GM21786 (cell line): ENCODE results near the gene CARD9.

Source experiments
- ATAC-seq: cut with Tn5 transposase; IDR thresholded peaks from one replicate; pipeline ENCODE4 v1.9.1; 2021; ENCODE audit not compliant: unreplicated experiment

The CARD9 gene

DNA sequence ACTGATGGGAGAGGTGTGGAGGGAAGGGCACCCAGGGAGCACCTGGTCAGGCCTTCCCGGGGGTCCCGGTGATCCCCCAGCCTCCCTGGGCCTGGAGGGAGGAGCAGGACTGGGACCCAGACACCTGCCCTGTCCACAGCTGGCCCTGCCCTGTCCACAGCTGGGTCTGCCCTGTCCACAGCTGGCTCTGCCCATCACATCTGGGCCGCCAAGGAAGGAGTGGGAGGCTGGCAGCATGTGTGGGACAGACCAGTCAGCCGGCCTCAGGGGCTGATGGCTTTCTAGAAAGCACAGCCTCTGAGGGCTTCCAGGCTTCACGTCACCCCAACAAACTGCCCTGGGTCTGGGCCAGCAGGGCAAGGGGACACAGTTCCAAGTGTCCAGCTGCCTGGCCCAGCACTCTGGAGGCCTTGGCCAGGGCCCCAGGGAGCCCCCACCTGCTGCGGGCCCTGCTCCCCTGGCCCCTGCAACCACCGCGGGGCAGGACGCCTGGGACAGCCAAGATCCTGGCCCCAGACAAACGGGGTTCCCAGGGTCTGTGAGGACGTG is 22.1 kb downstream of the CARD9 start:
- no peak for ATAC-seq

DNA sequence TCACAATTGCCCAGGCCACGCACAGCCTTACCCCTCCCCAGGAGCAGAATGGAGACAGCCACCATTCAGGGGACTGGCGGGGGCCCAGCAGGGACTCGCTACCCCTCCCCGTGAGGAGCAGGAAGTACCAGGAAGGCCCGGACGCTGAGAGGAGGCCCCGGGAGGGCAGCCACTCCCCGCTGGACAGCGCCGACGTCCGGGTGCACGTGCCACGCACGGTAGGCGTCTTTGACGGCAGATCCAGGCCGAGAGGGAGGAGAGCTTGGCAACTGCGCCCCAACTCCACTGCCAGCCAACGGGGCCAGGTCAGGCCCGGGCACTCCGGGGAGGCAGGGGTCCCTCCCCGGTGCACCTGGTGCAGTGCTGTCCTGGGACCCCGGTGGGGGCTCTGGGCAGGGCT is 23.9 kb downstream of the CARD9 start:
- no peak for ATAC-seq

DNA sequence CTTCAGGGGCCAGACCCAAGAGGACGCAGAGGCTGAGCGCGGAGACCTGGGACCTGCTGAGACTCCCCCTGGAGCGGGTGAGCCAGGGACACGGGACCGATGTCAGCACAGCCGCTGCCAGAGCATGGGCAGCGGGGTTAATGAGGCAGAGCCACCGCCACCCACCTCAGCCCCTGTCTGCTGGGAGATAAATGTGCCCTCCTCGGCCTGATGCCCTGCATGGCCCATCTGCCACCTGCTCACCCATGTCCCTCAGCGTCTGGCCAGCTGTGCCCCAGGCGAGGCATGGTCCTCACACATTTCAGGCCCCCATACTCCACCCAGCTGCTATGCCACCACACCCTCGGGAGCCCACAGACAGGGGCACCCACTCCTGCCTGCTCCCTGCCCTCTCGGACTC is 24.8 kb downstream of the CARD9 start:
- no peak for ATAC-seq

DNA sequence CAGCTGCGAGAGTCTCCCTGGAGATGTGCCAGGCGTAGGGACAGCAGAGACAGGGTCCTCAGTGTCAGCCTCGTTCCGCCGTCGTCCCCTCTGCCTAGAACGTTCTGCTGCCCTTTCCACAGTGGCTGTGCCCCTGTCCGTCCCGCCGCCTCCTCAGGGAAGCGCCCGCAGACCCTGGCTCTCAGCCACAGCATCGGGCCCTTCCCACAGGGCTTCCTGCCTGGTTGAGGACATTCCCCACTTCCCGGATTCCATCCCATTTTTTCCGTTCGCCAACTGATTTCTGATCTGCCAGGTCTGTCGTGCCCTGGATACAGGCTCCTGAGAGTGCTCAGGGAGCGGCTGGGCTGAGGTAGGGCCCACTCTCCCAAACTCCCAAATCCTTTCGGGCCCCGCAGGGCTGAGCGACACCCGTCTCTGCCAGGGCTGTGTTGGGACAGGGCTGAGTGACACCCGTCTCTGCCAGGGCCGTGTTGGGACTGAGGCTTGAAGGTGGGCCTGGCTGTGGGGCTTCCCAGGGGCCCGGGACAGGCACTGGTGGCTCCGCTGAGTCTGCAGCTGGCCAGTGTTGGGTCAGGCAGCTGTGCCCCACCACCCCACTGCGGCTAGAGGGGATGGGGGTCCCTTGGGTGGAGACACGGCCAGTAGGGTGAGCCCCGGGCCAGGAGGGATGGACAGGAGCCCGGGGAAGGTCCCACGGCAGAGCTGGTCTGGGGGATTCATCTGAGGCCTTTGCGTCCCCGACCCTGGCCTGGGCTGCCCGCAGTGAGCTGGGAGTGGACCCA is 25.8 kb downstream of the CARD9 start:
- ATAC-seq, result no peak

DNA sequence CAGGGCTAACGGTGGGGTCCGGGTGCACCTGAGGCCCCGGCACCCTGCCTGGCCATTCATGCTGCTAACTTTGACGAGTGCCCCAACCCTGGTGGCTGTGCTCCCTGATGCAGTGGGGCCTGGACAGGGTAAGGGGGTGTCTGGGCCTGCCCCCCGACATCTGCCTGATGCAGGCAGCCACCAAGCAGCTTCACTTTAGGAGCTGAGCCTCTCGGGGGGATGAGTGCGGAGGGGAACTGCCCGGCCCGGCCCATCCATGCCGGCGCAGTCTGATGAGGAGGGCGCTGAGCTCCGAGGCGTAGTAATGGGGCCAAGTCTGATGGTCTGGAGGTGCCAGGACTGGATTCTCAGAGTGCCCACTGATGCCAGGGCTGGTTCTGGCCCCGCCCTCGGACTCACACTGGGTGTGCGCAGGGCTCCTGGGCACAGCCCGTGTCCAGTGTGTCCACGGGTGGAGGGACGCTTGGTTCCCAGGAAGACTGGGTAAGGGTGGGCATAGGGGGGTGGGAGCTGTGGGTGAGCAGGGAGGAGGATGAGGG is 26.5 kb downstream of the CARD9 start:
- no peak for ATAC-seq

DNA sequence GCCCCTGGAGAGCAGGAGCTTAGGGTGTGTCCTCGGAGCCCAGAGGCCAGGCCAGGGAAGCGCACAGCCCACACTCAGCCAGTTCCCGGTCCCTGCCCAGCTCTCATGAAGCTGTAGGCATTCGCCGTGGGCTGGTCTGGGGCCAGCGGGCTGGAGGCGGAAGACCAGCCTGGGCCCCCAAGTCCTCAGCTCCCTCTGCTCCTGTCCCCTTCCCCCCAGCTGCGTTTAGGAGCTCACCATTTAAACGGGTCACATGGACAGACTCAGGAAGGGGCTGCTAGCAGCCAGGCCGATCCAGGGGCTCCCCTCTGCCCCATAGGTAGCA is 27.4 kb downstream of the CARD9 start:
- no peak for ATAC-seq

DNA sequence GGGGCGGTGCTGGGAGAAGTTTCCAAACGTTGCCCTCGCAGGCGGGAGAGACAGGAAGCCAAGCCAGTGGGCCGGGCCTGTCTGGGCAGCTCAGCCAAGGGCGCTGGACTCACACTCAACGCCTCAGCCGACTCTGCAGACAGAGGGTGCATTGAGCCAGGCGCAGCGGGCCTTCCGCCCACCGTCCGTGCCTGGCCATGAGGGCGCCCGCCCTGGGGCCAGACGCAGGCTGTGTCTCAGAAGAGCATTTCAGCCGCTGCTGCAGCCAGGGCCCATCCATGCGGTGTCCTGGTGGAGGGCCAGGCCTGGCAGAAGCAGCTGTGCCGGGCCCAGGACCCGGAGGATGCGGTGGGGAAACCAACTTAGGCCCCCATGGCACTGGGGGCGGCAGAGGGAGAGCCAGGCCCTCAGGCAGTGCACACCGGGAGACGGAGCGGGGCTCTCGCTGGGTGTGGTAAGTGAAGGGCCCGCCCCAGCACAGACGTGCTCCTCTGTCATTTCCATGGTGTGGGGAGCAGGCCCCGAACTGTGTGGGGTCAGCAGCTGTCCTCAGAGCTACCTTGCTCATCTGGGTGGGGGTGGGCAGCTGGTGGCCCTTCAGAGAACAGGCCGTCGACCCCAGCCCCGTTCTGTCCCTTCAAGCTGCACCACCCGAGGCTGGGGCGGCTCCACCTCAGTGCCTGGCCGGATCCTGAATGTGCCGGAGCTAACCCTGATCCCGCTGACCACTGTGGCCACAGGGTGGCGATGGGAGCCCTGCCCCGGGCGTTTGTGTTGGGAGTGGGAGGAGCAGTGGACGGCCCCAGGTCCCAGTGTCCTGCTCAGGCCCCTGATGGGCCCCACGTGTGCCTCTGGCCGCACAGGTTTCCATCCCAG is 27.9 kb downstream of the CARD9 start:
- no peak for ATAC-seq

DNA sequence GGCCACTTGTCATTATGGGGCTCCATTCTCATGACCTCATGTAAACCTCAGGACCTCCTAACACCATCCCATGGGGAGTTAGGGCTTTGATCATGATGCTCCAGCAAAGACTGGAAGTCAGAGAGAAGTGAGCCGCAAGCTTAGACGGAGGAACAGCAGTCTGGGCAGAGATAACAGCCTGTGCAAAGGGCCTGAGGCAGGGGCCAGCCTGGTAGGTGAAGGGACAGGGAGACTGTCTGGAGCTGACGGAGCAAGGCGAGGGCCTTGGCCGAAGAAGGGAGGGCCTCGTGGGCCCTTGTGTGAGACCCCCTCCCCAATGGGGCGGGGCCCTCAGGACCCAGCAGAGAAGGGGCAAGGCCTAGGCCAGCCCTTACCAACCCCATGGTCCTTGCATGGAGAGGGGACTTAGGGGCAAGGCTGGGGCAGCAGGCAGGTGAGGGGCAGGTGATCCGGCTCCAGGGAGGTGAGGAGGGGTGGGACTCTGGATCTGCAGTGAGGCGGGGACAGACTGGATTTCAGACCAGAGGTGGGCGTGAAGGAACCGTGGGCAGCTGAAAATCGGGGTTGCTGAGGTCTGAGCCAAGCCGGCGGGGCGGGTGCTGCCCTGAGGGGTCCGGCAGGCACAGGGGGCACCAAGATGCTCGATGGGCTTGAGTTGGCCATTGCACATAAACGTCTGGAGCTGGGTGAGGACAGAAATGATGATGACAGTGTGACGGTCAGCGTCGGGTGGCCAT is 28.8 kb downstream of the CARD9 start:
- ATAC-seq, result no peak

DNA sequence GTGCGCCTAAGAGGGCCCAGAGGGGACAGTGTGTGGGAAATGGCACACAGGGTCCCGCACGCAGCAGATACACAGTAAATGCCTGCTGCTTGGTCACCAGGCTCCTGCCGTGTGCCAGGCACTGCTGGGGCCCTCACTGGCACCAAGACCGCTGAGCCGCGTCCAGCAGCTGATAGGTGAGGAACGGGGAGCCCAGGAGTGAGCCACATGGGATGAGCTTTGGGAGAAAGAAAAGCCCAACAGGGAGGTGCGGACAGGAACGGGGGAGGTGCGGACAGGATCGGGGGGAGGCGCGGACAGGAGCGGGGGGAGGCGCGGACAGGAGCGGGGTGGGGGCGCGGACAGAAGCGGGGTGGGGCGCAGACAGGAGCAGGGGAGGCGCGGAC is 29.6 kb downstream of the CARD9 start:
- ATAC-seq, result no peak

DNA sequence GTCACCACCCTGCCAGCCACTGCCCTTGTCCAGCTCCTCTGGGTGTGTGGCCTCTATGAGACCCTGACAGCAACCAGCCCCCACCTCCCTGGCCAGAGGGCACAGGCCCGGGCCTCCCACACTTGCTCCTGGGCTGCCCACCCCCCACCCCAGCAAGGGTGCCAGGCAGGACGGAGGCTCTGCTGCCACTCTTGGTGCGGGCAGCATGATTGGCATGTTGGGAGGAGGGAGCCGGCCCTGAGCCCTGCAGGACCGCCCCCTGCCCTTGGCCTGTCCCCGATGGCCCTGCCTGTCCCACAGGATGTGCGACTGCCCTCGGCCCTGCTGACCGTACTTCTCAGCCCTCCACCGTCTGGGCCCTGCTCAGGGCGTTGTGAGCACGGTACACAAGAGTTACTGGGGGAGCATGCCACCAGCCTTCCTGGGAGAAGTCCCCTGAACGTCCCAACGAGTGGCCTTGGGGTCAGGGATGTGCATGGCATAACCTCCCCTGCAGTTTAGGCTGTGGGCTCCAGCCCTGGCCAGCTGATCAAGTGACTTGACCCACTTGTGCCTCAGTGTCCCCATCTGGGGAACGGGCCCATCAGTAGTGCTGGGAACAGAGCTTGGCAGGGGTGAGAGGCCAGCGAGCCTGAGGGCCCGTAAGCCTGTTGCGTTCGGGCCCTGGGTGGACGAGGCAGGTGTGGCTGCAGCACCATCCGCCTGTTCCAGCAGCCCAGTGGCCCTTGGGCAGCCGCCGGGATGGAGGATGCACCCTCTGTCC is 30.2 kb downstream of the CARD9 start:
- ATAC-seq, result no peak

DNA sequence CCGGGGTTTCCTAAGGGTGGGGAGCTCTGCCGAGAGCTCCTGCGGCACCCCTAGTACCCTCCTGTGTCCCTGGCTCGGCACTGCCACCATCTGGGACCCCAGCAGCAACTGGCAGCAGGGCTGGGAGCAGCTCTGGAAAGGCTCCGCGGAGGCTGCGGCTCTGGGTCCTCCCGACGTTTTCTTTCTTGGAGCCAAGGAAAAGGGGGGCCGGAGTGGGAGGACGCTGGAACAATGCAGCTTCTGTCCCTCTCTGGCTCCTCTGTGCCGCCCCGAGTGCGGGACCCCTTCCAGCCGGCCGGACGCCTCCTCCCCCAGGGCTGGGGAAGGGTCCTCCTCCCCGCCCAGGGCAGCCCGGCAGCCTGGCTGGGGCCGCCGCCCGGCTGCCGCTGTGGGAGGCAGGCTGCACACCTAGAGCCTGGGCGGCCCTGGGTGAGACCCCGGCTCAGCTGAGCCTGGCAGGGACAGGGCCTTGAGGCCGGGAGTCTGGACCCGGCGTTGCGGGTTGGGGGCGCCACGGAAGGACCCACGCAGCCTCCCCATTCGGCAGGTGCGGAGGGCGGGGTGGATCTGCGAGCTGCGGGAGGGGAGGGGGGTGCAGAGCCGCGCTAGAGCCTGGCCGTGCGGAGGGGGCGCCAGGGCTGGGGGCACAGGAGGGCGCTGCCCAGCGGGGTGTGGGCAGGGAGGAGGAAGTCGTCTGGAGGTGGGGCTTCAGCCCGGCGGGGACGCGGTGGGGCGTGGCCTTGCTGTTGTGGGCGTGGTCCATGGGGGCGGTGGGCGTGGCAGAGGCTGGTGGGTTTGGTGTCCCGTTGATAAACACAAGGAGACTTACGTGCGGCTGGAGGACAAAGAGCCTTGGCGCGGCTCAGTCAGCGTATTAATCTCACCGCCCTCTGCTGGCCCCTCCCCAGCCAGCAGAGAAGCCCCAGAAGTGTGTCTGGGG is 31.0 kb downstream of the CARD9 start:
- no peak for ATAC-seq

DNA sequence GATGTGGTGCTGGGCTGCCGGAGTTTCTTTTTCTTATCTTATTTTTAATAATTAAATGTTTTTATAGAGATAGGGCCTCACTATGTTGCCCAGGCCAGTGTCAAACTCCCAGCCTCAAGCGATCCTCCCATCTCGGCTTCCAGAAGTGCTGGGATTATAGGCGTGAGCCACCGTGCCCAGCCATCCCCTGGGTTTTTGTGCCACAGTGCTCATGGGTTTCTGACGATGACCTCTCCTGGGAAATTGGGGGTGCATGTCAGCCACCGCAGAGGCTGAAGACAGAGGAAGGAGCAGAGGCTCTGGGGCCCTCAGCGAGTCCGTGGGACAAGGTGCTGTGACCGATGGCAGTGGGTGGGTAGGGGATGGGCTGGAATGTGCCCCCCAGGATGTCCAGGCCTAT is 31.7 kb downstream of the CARD9 start:
- no peak for ATAC-seq

DNA sequence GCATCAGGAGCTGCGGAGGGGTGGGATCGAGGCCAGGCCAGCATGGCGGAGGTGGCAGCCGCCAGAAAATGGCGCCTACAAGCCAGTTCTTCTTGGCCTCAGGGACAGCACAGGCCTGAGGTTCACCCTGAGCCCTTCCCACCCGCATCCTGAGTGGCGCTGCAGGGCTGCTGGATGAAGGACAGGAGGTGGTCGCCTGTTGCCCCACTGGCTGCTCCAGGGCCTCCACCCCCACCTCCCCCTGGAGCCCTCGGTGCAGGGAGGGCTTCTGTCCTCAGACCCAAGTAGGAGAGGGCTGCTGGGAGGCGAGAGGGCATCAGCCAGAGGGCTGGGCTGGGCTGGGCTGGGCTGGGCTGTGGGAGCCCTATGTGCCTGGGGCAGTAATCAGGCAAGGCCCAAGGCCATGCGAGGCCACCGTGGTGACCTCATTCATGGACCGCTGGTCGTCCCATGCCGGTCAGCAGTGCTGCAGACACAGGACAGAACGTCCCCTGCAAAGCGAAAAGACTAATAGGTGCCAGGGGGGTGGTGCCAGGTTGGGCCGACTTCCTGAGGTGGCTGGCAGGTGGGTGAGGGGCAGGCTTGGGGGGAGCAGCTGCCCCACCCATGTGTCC is 32.3 kb downstream of the CARD9 start:
- no peak for ATAC-seq

DNA sequence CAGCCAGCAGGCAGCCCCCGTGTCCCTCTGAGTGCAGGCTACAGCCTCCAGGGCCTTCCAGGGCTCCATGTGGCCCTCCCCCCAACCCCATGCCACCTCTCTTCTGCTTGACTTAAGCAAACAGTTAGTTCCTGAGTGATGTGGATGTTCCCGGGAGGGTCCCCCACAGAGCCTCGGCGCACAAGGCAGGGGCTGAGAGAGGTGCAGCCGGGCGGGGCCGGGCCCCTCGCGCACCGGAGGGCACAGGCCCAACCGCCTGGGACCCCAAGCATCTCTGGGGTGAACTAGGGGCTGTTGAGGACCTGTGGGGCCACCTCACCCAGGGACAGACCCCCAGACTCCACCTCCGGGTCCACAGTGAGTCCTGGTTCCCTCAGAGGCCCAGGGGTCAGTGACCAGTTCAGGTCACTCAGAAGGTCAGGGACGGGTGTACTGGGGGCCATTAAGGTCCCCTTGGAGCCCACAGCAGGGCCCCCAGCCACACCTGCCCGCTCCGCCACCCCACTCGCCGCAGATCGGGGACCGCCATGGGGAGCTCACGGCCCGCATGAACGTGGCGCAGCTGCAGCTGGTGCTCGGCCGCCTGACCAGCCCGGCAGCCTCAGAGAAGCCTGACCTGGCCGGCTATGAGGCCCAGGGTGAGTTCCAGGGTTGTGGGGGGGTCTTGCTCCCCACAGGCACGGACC is 33.0 kb downstream of the CARD9 start:
- no peak for ATAC-seq

DNA sequence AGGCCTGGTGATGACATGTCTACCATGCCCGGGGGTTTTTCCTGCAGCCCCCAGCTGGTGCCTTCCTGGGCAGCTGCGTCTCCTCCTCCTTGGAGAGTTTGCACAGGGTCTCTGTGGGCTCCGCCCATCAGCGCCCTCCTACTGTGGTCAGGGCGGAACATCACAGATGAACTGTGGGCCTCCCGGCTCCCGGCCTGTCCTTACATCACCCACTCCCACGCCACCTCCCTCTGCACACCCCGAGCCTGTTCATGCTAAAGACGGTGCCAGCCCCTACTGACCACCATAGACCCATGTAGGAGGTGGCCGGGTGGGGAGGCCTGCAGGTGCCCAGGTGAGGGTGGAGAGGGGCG is 33.5 kb downstream of the CARD9 start:
- no peak for ATAC-seq

DNA sequence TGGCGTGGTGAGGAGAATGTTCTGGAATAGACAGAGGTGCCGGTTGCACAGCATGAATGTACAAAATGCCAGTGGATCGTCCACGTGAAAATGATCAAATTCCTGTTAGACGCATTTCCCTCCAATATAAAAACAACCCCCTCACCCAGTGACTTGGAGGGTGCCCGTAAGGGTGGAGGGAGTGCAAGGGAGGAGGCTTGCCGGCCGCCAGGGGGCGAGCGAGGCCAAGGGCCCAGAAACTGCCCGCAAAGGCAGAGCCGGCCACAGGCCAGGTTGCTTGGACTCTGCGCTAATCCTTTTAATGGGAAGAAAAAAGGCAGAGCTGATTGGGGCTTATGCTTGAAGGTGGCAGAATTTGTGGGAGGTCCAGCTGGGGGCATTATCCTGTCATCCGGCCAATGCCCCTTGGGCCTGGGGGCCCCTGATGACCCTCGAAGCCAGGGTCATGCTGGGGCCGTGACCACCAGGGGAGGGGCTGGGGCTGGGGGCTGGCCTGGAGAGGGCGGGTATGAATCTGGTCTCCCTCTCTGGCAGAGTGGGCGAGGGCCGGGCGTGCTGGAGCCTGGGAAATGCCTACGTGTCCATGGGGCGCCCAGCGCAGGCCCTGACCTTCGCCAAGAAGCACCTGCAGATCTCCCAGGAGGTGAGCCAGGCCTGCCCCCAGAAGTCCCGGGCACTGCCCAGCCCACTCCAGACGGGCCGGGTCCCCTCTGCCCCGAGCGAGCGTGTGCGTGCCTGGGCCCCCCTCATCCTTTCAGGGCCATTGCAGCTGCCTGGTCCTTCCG is 34.1 kb downstream of the CARD9 start:
- no peak for ATAC-seq

DNA sequence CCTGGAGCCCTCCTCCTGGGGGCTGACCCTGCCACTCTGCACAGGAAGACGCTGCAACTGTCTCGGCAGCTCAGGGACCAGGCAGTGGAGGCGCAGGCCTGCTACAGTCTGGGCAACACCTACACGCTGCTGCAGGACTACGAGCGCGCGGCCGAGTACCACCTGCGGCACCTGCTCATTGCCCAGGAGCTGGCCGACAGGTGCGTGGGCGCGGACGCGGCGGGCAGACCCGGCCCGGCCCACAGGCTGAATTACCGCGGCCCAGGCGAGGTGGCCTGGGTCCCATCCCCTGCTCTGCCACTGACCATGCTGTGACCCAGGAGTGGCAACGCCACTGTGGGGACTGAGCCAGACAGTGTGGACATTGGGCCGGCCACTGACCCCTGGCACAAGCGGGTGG is 35.0 kb downstream of the CARD9 start:
- ATAC-seq, result no peak
